WI38 (cell line): Measurements from ENCODE around the gene VIPR2.
"Not testable (repeated sequence)": the region's sequence is repeated elsewhere in the genome, so short reads cannot be mapped to it uniquely, and the experiment has no call there.

Source experiments
- H3K4me3 ChIP-seq: 2 replicates; pipeline ENCODE4 v1.5.1; 2011; ENCODE audit warnings: low read depth, mild to moderate bottlenecking, control low read depth, low read length
- TF ChIP-seq, protein P1 (sequence below): IDR thresholded peaks from 2 replicates; pipeline ENCODE4 v1.5.1; 2012; ENCODE audit warnings: low read depth, mild to moderate bottlenecking, control low read depth, low read length

VIPR2 gene

DNA sequence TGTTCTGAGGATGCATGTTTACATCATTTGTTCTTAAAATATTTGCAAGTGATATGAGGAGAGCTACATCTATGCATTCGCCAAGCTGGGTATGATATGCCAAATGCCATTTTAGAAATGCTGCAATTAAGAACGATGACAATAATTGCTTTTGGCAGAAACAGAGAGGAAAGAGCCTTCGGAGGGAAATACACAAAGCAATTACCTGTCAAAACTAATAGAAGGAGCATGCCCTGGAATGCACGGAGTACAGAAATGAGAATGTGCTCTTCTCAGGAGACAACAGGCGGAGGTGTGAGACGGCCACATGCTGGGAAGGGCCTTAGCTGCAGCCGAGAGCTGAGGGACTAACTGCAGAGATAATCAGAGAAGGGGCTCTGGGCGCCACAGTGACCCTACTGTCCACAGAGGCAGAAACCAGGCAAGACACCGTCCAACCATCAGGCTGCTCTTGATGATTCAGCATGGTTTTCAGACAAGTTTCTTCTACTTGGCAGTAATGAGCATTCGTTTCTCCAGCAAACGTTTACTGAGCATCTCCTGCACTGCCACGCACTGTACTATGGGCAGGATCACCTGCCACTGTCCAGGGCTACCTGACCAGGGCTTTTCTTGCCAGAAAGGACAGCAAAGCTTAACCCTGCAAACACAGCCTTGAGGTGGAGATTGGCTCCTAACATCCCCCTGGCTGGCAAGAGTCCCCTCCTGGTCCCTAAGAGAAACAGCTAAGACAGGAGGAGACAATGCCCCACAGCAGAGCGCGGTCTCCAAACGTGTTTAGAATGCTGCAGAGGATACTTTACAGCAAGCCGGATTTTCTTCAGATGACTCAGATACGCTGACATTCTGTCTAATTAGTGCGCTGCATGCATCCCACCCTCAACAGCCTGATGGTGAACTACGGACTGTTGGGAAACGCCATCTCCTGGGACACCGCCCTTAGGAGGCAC is 18.1 kb downstream of the VIPR2 start:
- TF ChIP-seq, protein P1, sequence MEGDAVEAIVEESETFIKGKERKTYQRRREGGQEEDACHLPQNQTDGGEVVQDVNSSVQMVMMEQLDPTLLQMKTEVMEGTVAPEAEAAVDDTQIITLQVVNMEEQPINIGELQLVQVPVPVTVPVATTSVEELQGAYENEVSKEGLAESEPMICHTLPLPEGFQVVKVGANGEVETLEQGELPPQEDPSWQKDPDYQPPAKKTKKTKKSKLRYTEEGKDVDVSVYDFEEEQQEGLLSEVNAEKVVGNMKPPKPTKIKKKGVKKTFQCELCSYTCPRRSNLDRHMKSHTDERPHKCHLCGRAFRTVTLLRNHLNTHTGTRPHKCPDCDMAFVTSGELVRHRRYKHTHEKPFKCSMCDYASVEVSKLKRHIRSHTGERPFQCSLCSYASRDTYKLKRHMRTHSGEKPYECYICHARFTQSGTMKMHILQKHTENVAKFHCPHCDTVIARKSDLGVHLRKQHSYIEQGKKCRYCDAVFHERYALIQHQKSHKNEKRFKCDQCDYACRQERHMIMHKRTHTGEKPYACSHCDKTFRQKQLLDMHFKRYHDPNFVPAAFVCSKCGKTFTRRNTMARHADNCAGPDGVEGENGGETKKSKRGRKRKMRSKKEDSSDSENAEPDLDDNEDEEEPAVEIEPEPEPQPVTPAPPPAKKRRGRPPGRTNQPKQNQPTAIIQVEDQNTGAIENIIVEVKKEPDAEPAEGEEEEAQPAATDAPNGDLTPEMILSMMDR, result no peak
- no peak overlapping the region for H3K4me3 ChIP-seq

DNA sequence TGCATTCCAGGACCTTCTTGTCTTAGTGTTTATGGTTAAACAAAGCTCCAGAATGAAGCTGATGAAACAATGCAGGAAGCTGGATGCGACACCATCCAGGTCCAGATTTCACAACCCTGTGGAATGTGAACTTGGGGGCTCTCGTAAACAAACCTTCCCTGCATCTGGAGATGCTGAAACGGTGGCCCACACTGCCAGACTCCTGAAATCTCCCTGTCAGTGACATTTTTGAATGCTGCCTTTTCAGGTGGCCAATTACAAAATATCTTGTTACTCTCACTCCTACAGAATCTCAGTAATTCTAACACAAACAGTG is 18.8 kb downstream of the VIPR2 start:
- H3K4me3 ChIP-seq, result no peak overlapping the region
- TF ChIP-seq, protein P1, result no peak

DNA sequence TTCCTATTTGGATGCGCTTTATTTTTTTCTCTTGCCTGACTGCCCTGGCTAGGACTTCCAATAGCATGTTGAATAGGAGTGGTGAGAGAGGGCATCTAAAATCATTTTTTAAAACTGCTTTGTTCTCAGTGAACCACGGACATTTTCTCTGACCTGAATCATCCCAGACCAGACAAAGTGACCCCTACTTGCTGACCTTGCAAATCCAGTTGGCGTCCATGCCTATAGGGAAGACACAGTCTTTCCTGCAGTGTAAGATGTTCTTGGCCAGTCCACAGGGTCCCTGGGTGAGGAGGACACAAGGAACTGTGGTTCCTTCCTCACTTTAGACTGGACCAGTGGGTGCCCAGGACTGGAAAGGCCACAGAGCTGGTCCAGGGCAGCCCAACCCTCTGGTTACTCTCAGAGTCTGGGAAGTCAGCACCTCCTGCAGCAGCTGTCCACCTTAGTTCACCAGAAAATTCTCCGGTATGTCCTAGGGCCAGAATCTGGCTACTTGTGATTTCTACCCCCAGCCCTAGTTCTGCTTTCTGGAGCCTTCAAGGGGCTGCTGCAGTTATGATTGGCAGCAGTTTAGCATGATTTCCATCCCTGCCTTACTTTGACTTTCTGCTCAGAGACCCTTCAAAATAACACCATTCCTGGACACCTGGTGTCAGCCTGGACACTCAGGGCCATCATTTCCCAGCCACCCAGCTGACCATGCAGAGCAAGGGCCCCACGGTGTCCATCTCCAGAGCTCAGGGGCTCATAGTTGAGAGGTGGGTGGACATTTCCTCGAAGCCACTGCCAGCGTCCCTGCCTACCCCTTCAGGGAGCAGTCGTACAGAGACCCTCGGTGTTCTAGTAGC is 19.3 kb downstream of the VIPR2 start:
- H3K4me3 ChIP-seq, result no peak overlapping the region
- TF ChIP-seq, protein P1, result no peak

DNA sequence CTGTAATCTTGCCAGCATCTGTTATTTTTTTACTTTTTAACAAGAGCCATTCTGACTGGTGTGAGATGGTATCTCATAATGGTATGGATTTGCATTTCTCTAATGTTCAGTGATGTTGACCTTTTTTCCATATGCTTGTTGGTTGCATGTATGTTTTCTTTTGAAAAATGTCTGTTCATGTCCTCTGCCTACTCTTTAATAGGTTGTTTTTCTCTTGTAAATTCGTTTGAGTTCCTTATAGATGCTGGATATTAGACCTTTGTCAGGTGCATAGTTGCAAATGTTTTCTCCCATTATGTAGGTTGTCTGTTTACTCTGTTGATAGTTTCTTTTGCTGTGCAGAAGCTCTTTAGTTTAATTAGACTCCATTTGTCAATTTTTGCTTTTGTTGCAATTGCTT is 20.9 kb downstream of the VIPR2 start:
- not testable (repeated sequence) for H3K4me3 ChIP-seq

DNA sequence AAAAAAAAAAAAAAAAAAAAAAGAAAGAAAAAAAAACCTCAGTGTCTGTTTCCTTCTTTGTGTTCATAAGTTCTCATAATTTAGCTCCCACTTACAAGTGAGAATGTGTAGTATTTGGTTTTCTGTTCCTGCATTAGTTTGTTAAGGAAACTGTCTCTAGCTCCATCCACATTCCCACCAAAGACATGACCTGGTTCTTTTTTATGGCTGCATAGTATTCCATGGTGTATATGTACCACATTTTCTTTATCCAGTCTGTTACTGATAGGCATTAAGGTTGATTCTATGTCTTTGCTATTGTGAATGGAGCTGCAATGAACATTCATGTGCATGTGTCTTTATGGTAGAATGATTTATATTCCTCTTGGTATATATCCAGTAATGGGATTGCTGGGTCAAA is 21.4 kb downstream of the VIPR2 start:
- not testable (repeated sequence) for H3K4me3 ChIP-seq

DNA sequence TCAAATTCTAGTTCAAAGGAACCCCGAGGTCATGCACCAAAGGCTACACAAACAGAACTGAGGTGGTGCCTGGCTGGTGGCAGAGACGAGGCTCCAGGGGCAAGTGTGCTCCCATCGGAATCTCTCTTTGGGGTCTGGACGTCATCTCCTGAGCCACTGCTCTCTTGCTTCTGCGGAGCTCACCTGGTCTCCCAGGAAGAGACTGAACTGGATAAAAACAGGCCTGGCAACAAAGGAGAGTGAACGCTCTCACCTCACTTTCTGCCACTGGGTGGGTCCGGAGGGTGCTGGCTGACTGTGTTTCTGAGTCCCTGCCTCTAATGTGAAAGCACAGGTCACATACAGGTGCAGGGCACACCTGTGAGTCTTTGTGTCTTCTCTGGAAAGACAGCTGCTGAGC is 22.4 kb downstream of the VIPR2 start:
- TF ChIP-seq, protein P1, result no peak
- no peak overlapping the region for H3K4me3 ChIP-seq

DNA sequence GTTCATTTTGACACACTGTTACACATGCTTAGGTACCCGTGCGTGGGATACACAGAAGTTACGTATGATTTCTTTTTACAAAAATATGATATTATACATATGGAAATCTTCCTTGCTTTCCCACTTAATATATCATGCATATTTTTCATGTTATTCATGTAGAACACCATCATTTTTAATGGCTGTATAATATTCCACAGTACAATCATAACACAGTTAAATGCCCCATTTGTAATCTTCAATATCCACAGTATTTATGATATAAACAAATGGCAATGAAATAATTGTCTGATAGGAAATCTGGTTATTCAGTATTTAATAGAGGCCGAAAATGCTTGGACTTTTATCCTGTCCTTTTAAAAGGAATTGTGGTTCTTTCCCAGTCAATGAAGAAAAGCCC is 23.2 kb downstream of the VIPR2 start:
- TF ChIP-seq, protein P1, result no peak
- H3K4me3 ChIP-seq, result no peak overlapping the region

DNA sequence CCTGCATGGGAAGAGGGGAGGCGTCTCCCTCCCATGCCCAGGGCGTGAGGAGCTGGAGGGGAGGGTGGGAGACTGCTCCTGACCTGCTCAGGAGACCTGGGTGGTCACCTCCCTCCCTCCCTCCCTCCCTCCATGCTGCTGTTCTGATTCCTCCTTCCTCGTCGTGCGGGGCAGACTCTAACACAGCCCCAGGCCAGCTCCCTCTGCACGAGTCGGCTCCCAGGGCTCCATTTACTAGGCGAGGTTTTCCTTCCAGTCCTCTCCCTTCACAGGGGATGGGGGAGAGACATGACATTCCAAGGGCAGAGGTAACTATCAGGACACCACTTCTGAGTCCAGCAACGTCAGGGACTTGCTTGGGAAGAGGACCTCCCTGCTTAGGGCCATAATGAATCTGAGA is 23.6 kb downstream of the VIPR2 start:
- TF ChIP-seq, protein P1, result no peak
- no peak overlapping the region for H3K4me3 ChIP-seq
